Activated T-cell treated with anti-CD3 and anti-CD28 coated beads for 1 hour (primary cell): ENCODE data around the gene SSH2.
A peak's percentile ranks its signal among the peaks of the same experiment; 100 is the strongest.

Source experiments
- DNase-seq: peaks from one replicate; pipeline ENCODE4 v3.0.0-alpha.2; 2020; ENCODE audit warnings: low read depth

The SSH2 gene

GRCh38 chr17:29608986-29609385 is 321.0 kb downstream of the SSH2 start:
- no peak for DNase-seq

- no peak for DNase-seq
Measured at GRCh38 chr17:29607557-29608195, 322.4 kb downstream of the SSH2 start.

DNA sequence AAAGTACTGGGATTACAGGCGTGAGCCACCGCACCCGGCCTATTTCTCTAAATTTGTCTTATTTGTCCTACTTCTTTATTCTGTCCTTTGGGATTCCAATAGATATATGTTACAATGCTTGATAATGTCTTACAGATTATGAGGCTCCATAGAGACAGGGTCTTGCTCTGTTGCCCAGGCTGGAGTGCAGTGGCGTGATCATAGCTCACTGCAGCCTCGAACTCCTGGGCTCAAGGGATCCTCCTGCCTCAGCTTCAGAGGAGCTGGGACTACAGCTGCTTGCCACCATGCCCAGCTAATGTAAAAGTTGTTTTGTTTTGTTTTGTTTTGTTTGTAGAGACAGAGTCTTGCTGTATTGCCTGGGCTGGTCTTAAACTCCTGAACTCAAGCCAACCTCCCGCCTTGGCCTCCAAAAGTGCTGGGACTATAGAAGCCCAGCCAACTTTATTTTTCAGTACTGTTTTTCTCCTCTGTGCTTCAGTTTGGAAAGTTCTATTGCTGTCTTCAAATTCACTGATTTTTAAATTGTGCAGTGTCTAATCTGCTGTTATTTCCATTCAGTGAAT is 326.8 kb downstream of the SSH2 start:
- no peak for DNase-seq

DNA sequence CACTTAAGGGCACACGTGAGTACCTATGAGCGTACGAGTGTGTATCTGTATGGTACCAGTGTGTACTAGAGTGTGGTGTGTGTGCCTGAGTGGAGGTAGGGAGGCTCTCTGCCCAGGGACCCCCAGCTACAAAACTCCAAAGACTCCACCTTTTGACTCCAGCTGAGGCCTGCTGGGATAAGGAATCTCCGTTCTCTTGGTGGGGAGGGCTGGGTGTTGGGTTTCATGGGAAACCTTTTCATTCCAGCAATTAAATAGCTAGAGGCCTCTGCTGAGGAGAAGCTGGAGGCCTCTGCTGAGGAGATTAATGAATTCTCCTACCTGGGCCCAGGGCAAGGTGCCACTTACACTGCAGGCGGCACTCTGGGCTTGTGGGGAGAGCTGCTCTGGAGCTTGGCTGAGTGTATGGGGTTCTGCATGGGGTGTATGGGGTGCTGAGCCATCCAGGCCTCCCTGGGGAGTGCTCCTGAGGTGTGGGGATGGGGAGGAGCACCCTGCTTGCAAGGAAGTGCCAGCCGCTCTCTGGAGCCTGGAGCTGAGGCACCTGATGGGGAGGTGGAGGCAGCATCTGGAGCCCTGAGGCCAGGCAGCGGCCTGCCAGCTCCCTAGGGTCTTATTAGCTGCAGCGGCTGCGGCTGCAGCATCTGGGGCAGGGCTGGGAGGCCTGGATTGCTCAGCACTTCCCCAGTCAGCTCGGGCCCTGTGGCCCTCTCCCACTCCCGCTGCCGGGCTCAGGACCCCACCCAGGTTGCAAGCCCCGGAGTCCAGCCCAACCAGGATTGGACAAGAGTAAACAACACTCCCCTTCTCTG is 332.5 kb downstream of the SSH2 start:
- DNase-seq = no peak

GRCh38 chr17:29596811-29597210 is 333.2 kb downstream of the SSH2 start:
- no peak for DNase-seq

GRCh38 chr17:29595943-29596774 is 333.9 kb downstream of the SSH2 start:
- no peak for DNase-seq

DNA sequence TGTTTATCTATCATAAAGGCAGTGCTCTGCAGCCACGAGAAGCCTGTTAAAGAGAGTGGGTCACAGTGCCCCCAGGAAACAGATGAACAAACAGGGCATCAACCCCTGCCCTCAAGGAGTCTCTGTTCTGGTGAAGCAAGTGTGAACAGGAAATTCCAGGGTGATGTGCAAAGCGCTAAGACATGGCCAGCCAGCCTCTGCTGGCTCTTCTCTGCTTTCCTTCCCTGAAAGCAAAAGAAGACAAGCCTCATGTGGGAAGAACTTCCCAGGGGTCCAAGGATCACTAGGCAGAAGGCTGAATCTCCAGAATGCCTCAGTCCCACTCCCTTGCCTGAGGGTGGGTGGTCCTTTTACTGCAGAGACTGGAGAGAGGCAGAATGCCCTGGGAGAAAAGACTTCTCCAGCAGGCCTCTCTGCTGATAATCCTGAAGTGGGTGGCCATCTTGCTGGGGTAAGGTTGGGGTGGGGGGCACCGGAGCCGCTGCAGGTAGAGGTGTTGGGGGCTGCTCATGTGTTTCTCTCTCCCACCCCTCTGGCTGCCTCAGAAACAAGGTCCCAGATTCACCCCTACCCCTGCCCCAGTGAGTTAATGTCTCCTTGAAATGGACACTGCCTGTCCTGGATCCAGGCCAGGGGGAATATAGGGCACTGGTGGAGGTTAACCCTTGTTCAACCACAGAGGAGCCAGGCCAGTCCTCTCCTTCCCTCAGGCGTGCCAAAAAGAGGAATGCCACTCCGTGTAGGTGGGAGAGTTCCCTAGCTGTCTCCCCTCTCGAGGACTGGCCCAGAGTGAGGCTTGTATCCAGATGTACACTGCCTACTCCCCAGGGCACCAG is 334.7 kb downstream of the SSH2 start:
- no peak for DNase-seq

GRCh38 chr17:29594519-29595090 is 335.4 kb downstream of the SSH2 start:
- no peak for DNase-seq

DNA sequence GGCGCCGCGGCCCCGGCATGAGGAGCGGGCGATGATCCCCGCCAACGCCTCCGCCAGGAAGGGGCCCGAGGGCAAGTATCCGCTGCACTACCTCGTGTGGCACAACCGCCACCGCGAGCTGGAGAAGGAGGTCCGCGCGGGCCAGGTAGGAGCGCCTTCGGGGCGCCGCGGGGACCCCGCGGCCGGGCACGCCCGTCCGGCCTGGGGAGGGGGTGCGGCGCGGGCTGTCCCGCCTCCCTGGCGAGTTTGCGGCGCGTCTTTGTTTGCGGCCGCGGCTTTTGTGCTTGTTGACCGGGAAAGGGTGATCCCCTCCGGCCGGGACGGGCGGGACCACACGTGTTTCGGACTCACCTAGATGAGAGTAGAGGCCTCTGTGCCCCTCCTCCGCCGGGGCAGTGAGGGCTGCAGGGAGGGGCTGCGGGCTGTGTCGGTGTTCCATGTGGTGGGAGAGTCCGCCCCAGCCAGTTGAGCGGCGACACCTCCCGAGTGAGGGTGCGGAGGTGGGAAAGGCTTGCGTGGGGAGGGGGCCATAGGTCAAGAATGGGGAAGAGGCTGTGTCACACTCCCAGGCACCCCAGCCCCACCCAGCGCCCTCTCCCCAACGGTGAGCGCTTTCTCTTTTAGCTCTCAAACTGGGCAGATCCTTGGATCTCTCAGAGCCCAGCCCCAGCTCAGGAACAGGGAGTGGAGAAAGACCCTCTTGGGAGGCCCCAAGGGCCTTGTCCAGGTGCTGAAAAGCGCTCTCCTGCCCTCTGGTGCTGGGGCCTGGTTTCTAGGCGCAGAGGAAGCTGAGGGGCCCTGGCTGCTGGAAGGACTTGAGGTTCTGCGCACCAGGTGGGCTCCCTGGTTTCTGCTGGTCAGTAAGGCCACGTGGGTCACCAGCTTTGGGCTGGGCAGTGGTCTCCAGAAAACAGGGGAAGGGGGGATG is 336.2 kb downstream of the SSH2 start:
- no peak for DNase-seq

GRCh38 chr17:29592850-29593551 is 337.0 kb downstream of the SSH2 start, which contains the start of gene ANKRD13B:
Gene ANKRD13B (plus strand): TSS chr17:29593132. CDS start chr17:29593622, 490 bp downstream.
- no peak for DNase-seq

GRCh38 chr17:29591737-29592608 is 338.1 kb downstream of the SSH2 start:
- DNase-seq = peak; percentile 68

GRCh38 chr17:29591146-29591736 is 338.8 kb downstream of the SSH2 start:
- DNase-seq = no peak

- no peak for DNase-seq
Measured at GRCh38 chr17:29590411-29591145, 339.4 kb downstream of the SSH2 start.

DNA sequence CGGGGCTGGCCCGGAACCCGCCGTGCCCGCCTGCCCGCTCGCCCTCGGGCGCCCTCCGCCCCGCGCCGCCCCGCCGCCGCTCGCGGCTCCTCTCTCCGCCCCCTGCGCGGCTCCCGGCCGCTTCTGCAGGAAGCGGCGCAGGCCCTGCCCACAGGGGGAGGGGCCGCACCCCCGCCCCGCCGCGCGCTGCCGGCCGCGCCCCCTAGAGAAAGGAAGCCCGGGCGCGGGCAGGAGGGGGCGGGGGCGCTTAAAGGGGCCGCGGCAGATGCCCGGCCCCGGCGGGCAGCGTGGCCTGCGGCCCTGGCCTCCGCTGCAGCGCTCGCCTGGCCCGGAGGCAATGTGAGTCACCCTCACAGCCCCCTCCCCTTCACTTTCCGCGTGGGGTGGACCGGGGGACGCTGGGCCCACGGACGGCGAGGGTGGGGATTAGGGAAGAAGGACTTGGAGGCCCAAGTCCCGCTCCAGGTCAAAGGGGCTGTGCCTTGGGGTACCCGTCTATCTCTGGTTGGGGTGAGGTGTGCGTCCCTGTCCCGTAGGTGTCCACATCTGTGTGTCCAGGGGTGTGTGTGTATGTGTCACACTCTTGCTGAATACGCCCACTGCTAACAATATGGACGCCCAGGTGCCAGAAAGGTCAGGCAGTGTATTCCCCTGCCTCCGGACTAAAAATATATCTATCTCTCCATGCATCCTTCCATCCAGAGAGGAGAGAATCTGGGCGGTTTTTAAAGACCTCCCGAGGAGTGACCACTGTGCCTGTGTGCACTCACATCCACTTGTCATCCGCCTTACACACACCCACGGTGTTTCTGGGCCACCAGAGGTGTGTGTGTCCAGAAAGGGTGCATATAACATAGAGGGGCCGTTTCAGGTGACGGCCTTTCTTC is 340.3 kb downstream of the SSH2 start, which contains the start of gene GIT1:
Gene GIT1 (minus strand): TSS at position 125 of the 887 bp plus-strand sequence. CDS start 270 bp downstream, outside the sequence.
- DNase-seq = peak; percentile 77

DNA sequence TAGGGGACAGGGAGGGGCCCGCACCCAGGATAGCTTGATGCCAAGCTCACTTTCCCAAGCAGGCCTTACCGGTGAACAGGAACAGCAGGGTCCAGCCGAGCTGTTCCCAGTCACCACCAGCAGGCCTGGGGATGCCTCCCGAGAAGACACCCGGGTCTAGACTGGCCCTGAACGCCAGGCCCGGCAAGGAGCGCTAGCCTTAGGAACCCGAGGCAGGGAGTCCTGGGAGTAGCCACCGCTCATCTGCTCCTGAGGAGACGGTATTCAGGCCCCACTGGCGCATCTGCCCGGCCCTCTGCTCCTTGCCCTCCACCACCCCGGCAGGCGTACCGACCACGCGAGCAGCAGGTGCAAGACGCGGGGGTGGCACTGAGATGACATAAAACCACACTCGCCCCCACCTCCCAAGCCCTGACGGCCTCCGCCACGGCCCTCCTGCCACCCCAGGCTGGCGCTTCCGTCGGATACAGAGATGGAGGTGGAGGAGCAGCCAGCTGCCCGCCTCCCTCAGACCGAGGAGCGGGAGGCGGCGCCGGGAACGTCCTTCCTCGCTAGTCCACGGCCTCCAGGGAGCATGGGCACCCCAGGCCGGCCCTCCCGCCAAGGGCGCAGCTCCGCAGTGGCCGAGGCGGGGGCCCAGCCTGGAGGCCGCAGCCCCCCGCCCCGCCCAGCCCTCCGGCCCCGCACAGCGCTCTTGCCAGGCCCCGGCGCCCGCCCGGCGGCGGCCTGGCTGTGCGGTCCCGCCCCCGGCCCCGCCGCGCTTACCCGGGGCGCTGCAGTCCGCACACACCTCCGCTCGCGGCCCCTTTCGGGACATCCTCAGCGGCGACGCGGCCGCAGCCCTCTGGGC is 341.2 kb downstream of the SSH2 start:
- DNase-seq = no peak
